Natural killer cell treated with Interleukin-12 subunit alpha and Interleukin-12 subunit beta and Interleukin-15 and Interleukin-18, amount 100 ng/mL, for 72 hours (primary cell): ENCODE measurements around the gene PURB. TPM values are rescaled to one million over a fixed set of nuclear protein-coding genes. Genes with fewer than 3 reads are reported as not detected.

ENCODE experiments used
- ATAC-seq, 2 donors: fragments of 150-1000 bp; cut with Tn5 transposase in 1 of 2; sonication (Bioruptor Pico), chemical (Tn5 transposase) in 1 of 2; 2 replicates each; pipeline ENCODE4 v1.10.0; 2021
- DNase-seq: peaks from one replicate; pipeline ENCODE4 v3.0.0; 2022; ENCODE audit warnings: low spot score
- H3K27ac Mint-ChIP-seq, 2 donors: 1 replicate in 1 of 2; 2 replicates in 1 of 2; pipeline ENCODE4 v1.8.0; 2022; ENCODE audit warnings: mixed read lengths in 2 of 2, mild to moderate bottlenecking in 1 of 2, moderate library complexity in 1 of 2
- H3K27me3 Mint-ChIP-seq, 2 donors: 1 replicate in 1 of 2; 2 replicates in 1 of 2; pipeline ENCODE4 v1.8.0; 2022; ENCODE audit warnings: mixed read lengths in 2 of 2
- H3K36me3 Mint-ChIP-seq: one replicate; pipeline ENCODE4 v1.8.0; 2022; ENCODE audit warnings: mixed read lengths
- H3K4me1 Mint-ChIP-seq, 2 donors: 1 replicate in 1 of 2; 2 replicates in 1 of 2; pipeline ENCODE4 v1.8.0; 2022; ENCODE audit warnings: low read depth in 2 of 2, mixed read lengths in 2 of 2, mild to moderate bottlenecking in 1 of 2
- H3K4me3 Mint-ChIP-seq: one replicate; pipeline ENCODE4 v1.8.0; 2022; ENCODE audit warnings: mixed read lengths
- H3K9me3 Mint-ChIP-seq: 2 replicates; pipeline ENCODE4 v1.8.0; 2022; ENCODE audit warnings: mixed read lengths
- total RNA-seq, 2 donors: library from RNA; stranded (reverse); gene quantifications; one replicate each; pipeline ENCODE4 v1.2.3, GENCODE V29; 2022

The PURB gene
- total RNA-seq, 2 donors from 2014 or later, result 39.1 to 41.8 TPM

DNA sequence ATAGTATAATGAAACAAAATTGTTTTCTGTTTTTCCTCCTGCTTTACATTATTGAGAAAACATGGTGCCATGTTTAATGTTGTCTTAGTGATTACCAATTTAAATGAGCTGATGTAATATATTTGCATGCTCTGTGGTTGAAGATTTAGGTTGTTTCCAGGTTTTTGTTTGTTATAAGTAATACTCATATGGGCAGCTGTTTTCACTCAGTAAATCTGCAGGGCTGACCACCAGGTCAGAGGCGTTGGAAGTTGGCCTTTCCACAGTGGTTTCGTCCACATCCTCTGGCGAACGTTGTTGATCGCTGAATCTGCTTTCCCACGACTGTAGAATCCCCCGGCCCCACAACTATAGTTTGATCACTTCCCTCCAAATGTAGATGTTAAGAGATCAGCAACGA lies 21.6 kb upstream of the PURB start:
- Mint-ChIP-seq H3K4me1 (peaks cover 0 to 10% of the 10 kb centered on the region in 2 donors), H3K27me3 (no peaks in the 10 kb centered on the region), H3K4me3 (no peak overlapping the region), H3K9me3 (no peaks in the 10 kb centered on the region), H3K36me3 (no peaks in the 10 kb centered on the region), H3K27ac (no peak overlapping the region)
- ATAC-seq (no peak), DNase-seq (no peak)

DNA sequence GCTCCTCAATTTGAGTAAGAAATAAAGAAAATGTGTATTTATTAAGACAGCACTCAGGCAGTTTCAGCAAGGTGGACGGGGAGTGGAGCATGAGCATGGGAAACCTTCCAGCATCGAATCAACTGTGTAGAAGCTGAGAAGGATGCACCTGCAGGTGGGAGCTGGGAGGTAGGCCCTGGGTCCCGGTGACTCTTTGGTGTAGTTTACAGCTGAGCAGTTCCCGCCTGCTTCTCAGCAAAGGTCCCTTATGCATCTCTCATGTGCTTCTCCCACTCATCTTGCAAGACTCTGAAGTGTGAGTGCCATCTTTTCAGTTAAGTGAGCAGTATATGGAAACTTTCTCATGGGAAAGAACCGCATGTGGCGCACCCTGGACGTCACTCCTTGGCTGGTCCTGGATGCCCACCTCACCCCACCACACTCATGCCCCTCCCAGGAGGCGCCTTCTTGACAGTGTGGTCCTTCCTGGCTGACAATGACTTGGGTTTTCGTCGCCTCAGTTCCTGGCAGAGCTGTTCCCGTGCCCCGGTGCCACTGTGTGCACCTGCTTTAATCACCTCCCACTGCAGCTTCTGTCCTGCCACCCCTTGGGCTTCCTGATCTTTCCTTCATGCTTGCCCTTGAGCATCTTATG lies 19.8 kb upstream of the PURB start:
- DNase-seq (no peak), ATAC-seq (peak in 1 of 2 donors; percentile 27)
- H3K4me3 Mint-ChIP-seq, result no peak overlapping the region
- no peaks in the 10 kb centered on the region for H3K36me3 Mint-ChIP-seq
- no peaks in the 10 kb centered on the region for H3K9me3 Mint-ChIP-seq
- H3K4me1 Mint-ChIP-seq, result peaks cover 0 to 10% of the 10 kb centered on the region in 2 donors
- H3K27me3 Mint-ChIP-seq, result no peaks in the 10 kb centered on the region
- H3K27ac Mint-ChIP-seq, result no peak overlapping the region

DNA sequence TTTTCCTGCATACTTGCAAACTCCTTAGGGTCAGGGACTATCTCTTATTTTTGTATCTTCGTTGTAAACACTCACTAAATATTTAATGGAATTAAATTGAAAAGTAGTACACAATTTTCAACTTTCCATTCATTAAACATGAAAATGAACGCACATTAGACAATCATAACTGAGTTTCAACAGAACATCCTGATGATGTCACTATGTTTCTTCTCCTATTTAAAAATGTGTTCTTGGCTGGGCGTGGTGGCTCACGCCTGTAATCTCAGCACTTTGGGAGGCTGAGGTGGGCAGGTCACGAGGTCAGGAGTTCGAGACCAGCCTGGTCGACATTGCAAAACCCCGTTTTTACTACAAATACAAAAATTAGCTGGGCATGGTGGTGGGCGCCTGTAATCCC lies 14.1 kb upstream of the PURB start:
- DNase-seq, result no peak
- H3K9me3 Mint-ChIP-seq, result no peaks in the 10 kb centered on the region
- no peak overlapping the region for H3K27ac Mint-ChIP-seq
- no peaks in the 10 kb centered on the region for H3K36me3 Mint-ChIP-seq
- H3K27me3 Mint-ChIP-seq, result no peaks in the 10 kb centered on the region
- H3K4me1 Mint-ChIP-seq, result peaks cover 11 to 26% of the 10 kb centered on the region in 2 donors
- no peak overlapping the region for H3K4me3 Mint-ChIP-seq
- no peak for ATAC-seq

DNA sequence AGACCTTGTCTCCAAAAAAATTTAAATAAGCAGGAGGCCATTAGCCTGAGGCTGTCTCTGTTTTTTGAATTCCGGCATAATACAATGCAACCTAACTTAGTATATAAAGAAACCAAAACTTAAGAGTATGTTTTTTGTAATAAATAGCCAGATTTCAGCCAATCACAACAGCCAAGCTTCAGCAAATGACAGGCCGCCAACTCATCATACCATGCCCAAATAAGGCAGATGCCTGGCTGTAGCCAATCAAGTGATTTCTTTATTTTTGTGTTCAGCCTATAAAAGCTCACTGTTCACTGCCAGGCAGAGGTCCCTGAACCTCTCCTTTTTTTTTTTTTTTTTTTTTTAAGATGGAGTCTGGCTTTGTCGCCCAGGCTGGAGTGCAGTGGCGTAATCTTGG lies 12.7 kb upstream of the PURB start:
- DNase-seq, result no peak
- H3K27ac Mint-ChIP-seq, result peak overlapping the region; percentile 80 to 83
- H3K9me3 Mint-ChIP-seq, result no peaks in the 10 kb centered on the region
- peaks cover 14 to 26% of the 10 kb centered on the region in 2 donors for H3K4me1 Mint-ChIP-seq
- no peaks in the 10 kb centered on the region for H3K36me3 Mint-ChIP-seq
- H3K4me3 Mint-ChIP-seq, result peak overlapping the region; percentile 55
- peak; percentile 38 to 60 for ATAC-seq
- no peaks in the 10 kb centered on the region for H3K27me3 Mint-ChIP-seq

DNA sequence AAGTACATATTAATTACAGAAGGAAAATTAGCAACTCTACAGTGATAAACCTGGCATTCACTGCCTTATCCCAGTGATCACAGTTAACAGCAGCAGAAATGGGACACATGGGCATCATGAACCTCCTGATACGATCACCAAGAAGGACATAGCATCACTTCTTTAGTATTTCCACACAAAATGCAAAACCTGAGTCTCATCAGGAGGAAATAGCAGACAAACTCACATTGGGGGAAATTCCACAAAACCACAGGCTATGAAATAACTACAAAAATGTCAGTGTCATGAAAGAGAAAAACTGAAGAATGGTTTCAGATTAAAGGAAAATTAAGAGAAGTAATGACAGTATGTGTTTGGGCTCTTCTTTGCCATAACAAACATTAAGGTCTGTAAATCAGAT lies 12.0 kb upstream of the PURB start:
- ATAC-seq (peak; percentile 62 to 75), DNase-seq (no peak)
- Mint-ChIP-seq H3K27ac (peak overlapping the region; percentile 80 to 83), H3K9me3 (no peaks in the 10 kb centered on the region), H3K36me3 (no peaks in the 10 kb centered on the region), H3K4me1 (peaks cover 14 to 31% of the 10 kb centered on the region in 2 donors), H3K27me3 (no peaks in the 10 kb centered on the region), H3K4me3 (peak overlapping the region; percentile 55)

DNA sequence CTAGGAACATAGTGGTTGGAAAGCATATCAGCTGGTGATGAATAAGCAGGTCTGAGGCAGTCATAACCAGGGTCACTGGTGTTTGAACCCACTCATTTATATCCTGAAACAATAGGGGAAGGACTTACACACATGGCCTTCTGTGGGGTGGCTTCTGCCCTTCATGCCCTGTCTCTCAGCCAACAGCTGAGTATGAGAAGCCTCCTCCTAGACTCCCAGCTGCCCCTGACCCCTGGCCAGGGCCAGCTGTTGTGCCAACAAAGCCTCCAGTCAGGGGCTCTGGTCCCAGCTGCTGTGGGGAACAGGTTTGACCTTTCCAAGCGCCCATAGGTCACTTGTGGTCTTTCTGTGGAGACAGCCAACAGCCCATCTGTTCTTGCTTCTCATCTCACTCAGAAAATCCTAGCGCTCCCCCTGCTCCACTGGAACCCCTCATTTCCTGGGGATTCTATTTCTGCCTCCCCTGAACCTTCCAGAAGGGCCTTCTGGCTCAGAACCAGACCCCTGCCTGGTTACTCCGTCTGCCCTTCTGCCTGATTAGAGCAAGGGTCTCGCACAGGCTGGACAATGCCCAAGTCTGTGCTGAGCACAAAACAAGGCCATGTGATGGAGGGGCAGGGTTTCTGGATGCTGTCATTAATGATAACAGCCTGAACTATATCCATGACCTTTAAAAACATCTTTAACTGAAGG lies 9.7 kb upstream of the PURB start:
- no peak for DNase-seq
- H3K4me1 Mint-ChIP-seq, result peaks cover 28 to 45% of the 10 kb centered on the region in 2 donors
- H3K9me3 Mint-ChIP-seq, result no peaks in the 10 kb centered on the region
- H3K27me3 Mint-ChIP-seq, result no peaks in the 10 kb centered on the region
- no peak for ATAC-seq
- H3K27ac Mint-ChIP-seq, result no peak overlapping the region
- H3K36me3 Mint-ChIP-seq, result no peaks in the 10 kb centered on the region
- H3K4me3 Mint-ChIP-seq, result no peak overlapping the region

DNA sequence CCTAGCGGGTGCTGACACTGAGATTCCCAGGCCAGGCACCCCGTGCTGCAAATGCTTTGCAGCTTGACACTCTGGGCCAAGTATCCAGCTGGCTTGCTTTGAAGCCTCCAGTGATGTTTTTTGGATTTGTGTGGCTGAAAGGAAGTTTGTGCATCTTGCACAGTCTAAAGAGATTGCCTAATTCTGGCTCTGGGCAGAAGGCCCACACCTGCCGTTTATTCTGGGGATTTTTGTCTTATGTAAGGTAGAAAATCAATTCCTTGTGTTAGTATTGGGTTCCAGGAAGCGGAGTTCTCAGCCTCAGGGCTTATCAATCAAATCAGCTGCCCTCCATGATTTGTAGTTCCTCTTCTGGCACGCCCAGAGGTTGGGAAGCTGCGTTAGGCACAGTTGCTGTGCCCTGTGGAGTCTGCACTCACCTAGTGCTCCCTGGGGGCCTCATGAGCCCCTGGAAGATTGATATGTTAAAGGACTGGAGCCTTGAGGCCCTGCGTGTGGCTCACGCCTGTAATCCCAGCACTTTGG lies 8.4 kb upstream of the PURB start:
- no peaks in the 10 kb centered on the region for H3K27me3 Mint-ChIP-seq
- H3K9me3 Mint-ChIP-seq, result no peaks in the 10 kb centered on the region
- peak overlapping the region in 1 of 2 donors; percentile 95 for H3K27ac Mint-ChIP-seq
- no peak for ATAC-seq
- no peak overlapping the region for H3K4me3 Mint-ChIP-seq
- H3K36me3 Mint-ChIP-seq, result no peaks in the 10 kb centered on the region
- no peak for DNase-seq
- H3K4me1 Mint-ChIP-seq, result peaks cover 28 to 50% of the 10 kb centered on the region in 2 donors

DNA sequence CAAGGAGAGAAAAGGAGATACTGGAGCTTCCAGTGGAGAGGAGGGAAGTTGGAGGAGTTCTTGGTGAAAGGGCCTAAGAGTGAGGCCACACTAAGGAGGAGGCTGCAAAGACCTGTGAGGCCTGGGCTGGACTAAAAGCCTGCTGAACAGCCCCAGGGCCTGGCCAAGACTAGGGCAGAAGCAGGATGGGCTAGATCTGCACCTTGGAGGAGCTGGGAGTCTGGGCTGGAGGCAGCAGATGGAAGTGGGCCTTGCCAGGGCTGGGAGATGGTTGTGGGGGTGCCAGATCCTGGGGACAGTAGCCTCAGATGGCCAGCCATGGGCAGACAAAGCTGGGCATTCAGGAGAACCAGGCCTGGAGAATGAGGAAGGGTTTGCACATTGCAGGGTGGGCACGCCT lies 6.5 kb upstream of the PURB start:
- DNase-seq (no peak), ATAC-seq (peak in 1 of 2 donors; percentile 43)
- no peaks in the 10 kb centered on the region for H3K36me3 Mint-ChIP-seq
- no peaks in the 10 kb centered on the region for H3K27me3 Mint-ChIP-seq
- peak overlapping the region; percentile 78 for H3K4me3 Mint-ChIP-seq
- H3K4me1 Mint-ChIP-seq, result peaks cover 20 to 46% of the 10 kb centered on the region in 2 donors
- H3K27ac Mint-ChIP-seq, result peak overlapping the region; percentile 95
- H3K9me3 Mint-ChIP-seq, result no peaks in the 10 kb centered on the region

DNA sequence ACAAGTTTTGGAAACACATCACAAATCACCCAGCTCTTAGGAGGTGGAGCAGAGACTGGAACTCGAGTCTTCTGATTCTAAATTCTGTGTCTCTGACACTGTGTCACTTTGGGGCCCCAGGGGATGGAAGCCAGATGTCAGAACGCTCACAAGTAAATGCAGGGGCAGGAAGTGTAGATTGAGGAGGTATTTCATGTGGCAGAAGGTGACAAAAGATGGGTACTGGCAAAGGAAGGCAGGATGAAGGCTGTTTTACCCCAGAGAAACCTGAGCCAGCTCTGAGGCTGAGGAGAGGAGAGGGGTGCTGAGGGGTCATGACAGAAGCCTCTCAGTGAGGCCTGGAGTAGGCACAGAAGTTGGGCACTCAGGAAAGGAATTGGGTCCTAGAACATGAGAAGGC lies 6.0 kb upstream of the PURB start:
- peaks cover 24 to 46% of the 10 kb centered on the region in 2 donors for H3K4me1 Mint-ChIP-seq
- H3K27ac Mint-ChIP-seq, result peak overlapping the region; percentile 95
- peak overlapping the region; percentile 78 for H3K4me3 Mint-ChIP-seq
- no peak for DNase-seq
- ATAC-seq, result peak; percentile 61 to 85
- H3K9me3 Mint-ChIP-seq, result no peaks in the 10 kb centered on the region
- H3K27me3 Mint-ChIP-seq, result no peaks in the 10 kb centered on the region
- H3K36me3 Mint-ChIP-seq, result no peaks in the 10 kb centered on the region

DNA sequence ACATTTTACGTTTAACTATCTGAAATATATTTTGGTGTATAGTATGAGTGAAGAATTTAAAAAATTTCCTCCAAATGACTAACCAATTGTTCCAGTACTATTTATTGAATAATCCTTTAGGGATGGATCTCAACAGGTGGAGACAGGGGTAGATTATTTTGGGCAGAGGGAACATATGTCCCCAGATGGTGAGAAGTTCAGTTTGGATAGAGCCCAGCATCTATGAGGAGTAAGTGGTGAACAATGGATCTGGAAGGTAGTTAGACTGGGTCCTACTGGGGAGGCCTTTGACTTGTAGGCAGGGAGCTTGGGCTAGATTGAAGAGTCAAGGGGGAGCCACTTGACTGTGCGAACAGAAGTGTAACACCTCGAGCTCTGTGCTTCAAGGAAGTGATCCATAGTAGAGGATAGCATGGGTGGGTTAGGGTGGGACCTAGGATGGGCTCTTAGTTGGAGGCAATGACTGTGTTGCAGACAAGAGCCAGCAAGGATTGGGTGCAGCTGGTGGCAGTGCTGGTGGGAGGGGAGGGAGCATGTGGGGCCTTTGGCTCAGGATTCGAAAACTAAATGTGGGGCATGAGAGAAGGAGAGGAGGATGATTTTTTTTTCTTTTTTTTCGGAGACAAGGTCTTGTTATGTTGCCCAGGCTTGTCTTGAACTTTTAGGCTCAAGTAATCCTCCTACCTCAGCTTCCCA lies 3.9 kb upstream of the PURB start:
- peaks cover 30 to 41% of the 10 kb centered on the region in 2 donors for H3K4me1 Mint-ChIP-seq

DNA sequence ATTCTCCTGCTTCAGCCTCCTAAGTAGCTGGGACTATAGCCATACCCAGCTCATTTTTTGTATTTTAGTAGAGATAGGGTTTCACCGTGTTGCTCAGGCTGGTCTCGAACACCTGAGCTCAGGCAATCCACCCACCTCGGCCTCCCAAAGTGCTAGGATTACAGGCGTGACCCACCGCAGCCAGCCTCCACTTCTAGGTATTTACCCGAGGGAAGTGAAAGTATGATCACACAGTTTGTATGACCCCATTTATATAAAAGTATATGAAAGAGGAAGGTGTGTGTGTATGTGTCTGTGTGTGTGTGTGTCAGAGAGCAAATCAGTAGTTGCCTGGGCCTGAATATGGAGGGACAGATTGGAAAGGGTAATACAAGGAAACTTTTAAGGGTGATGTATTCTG lies 2.0 kb upstream of the PURB start:
- peak overlapping the region; percentile 100 for H3K27ac Mint-ChIP-seq
- peaks cover 13% of the 10 kb centered on the region for H3K36me3 Mint-ChIP-seq
- no peaks in the 10 kb centered on the region for H3K9me3 Mint-ChIP-seq
- DNase-seq (no peak), ATAC-seq (no peak)
- H3K4me3 Mint-ChIP-seq, result peak overlapping the region; percentile 3
- no peaks in the 10 kb centered on the region for H3K27me3 Mint-ChIP-seq
- H3K4me1 Mint-ChIP-seq, result peaks cover 41 to 52% of the 10 kb centered on the region in 2 donors

More for the DNA sequence above, 3.9 kb upstream of the PURB start:
- Mint-ChIP-seq H3K27ac (peak overlapping the region; percentile 54 to 66), H3K27me3 (no peaks in the 10 kb centered on the region), H3K9me3 (no peaks in the 10 kb centered on the region), H3K4me3 (no peak overlapping the region), H3K36me3 (peaks cover 4% of the 10 kb centered on the region)
- ATAC-seq (no peak), DNase-seq (no peak)

DNA sequence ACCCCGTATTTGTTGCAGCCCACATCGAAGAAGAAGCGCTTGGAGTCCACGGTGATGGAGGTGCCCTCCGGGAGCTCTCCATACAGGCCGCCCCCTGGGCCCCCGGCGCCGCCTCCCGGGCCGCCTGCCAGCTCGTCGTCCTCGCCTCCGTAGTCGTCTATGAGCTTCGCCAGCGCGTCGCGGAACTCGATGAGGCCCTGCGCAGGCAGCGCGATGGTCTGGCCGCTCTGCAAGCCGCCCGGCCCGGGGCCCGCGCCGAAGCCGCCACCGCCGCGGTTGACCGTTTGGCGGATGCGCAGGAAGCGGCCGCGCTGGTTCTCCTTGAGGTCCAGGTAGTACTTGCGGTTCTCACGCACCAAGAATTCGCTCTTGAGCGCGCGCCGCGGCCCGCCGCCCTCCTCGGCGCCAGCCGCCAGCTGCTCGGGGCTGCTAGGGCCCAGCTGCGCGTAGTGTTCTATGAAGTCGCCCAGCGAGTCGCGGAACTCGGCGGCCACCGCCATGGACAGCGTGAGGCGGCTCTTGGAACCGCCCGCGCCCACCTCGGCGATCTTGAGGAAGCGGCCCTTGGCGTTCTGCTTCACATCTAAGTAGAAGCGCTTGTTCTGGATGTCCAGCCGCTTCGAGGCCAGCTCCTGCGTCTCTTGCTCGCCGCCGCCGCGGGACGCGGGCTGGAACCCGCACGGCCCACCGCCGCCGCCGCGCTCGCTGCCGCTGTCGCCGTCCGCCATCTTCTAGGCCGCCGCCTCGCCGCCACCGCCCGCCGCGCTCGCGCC lies 523 bp downstream of the PURB start:
- ATAC-seq, result peak; percentile 43 to 47
- H3K36me3 Mint-ChIP-seq, result peaks cover 17% of the 10 kb centered on the region

DNA sequence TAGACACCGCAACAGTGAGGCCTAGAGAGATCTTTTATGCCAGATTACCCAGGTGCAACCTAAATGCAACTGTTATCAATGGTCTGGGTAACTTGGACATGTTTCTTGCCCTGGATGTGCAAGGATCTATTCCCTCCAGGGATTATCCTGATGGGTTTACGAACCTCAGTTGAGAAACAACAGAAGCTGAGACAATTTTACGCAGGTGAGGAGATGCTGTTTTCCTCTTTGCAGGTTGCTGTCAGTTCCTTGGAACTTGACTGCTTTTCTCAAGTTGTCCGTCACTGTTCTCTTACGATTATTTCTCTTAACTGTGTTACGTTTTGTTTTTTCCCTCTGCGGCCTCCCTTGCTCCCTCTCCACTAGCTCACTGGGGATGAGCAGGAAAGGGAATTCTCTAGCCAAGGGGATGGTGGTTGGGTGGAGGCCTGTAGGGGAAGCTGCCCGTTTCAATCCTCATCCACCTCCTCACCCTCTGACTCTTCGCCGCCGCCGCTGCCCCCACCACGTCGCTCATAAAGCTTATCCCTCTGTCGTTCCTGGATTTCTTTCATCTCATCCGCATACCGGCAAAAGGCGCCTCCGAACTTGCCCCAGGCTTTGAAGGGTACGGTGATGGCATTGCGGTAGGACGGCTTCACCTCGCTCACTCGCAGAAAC lies 1.2 kb downstream of the PURB start:
- H3K27ac Mint-ChIP-seq, result peak overlapping the region; percentile 100
- DNase-seq, result no peak
- no peak for ATAC-seq
- H3K9me3 Mint-ChIP-seq, result no peaks in the 10 kb centered on the region
- H3K36me3 Mint-ChIP-seq, result peaks cover 17% of the 10 kb centered on the region
- H3K4me1 Mint-ChIP-seq, result peaks cover 44 to 63% of the 10 kb centered on the region in 2 donors
- no peaks in the 10 kb centered on the region for H3K27me3 Mint-ChIP-seq
- H3K4me3 Mint-ChIP-seq, result peak overlapping the region; percentile 100

More for the DNA sequence above, 523 bp downstream of the PURB start:
- peak overlapping the region; percentile 100 for H3K27ac Mint-ChIP-seq
- H3K4me3 Mint-ChIP-seq, result peak overlapping the region; percentile 100
- H3K9me3 Mint-ChIP-seq, result no peaks in the 10 kb centered on the region
- H3K27me3 Mint-ChIP-seq, result no peaks in the 10 kb centered on the region
- peak; percentile 69 for DNase-seq
- H3K4me1 Mint-ChIP-seq, result peaks cover 44 to 61% of the 10 kb centered on the region in 2 donors
